GM12875 (cell line): ENCODE results near the gene PHACTR1.

Experiments used
- H3K4me3 ChIP-seq: one replicate; pipeline ENCODE4 v1.5.1; 2011; ENCODE audit warnings: low read depth, low read length, control low read depth
- CTCF ChIP-seq: IDR thresholded peaks from 2 replicates; pipeline ENCODE4 v1.5.1; 2011; ENCODE audit warnings: low read depth, mild to moderate bottlenecking, control low read depth, inconsistent platforms, low read length, moderate library complexity, borderline replicate concordance; ENCODE audit not compliant: insufficient read depth

The PHACTR1 gene

GRCh38 chr6:12776291-12776690, 59.7 kb downstream of the PHACTR1 start:
- no peak for TF ChIP-seq CTCF
- no peak overlapping the region for H3K4me3 ChIP-seq

GRCh38 chr6:12779772-12780171, 63.2 kb downstream of the PHACTR1 start:
- no peak overlapping the region for H3K4me3 ChIP-seq
- no peak for TF ChIP-seq CTCF

- TF ChIP-seq CTCF = no peak
- no peak overlapping the region for H3K4me3 ChIP-seq
These were observed 65.6 kb downstream of the PHACTR1 start for GRCh38 chr6:12782136-12782535.

GRCh38 chr6:12785301-12785700, 68.7 kb downstream of the PHACTR1 start:
- no peak overlapping the region for H3K4me3 ChIP-seq
- TF ChIP-seq CTCF = no peak

GRCh38 chr6:12785921-12786320, 69.4 kb downstream of the PHACTR1 start:
- H3K4me3 ChIP-seq = no peak overlapping the region
- TF ChIP-seq CTCF = no peak

- TF ChIP-seq CTCF = no peak
- H3K4me3 ChIP-seq = no peak overlapping the region
These were observed 74.8 kb downstream of the PHACTR1 start for GRCh38 chr6:12791371-12791770.

- no peak for TF ChIP-seq CTCF
- H3K4me3 ChIP-seq = no peak overlapping the region
These were observed 81.8 kb downstream of the PHACTR1 start for GRCh38 chr6:12798326-12798725.
